ENCODE results near the gene DTNA. TPM values are rescaled to one million over a fixed set of nuclear protein-coding genes. Genes with fewer than 3 reads are reported as not detected.

Gene DTNA
- total RNA-seq, 3 donors from 2014 or later (not counting 1 experiment from before 2014, with no cell fraction given) = 0.33 TPM; not detected in 2

DNA sequence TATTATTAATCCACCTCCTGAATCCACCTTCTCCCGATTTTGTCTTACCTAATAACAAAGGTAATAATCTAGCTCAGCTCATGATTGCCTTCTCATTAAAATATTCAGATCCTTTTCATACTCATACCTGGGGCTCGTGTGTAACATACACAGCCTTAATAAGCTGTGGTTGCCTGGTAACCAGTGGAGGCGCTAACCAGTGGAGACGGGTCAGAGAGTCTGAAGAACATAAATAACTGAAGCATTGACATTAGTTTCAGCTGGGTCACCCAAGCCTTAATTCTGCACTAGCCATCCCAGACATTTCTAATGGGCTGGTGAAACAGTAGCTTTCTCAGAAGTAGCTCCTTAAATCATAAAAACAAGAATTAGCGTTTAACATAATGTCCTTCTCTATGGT lies 14.8 kb upstream of the DTNA start:
- H3K27me3 Mint-ChIP-seq (ENCODE audit: low read depth in 2 of 2) = peaks cover 3 to 13% of the 10 kb centered on the region in 2 donors
- intact Hi-C loops (cut with micrococcal nuclease) = no loop called here
- H3K36me3 ChIP-seq (ENCODE audit: control insufficient read depth, insufficient read depth, low read length) = no peaks in the 10 kb centered on the region
- TF ChIP-seq CTCF (IDR thresholded peaks at IDR 0.05) = no peak
- no peak overlapping the region for H3K4me3 ChIP-seq (ENCODE audit: low read length)
- peaks cover 36 to 53% of the 10 kb centered on the region in 2 donors for H3K4me1 Mint-ChIP-seq
- ATAC-seq = peak in 1 of 3 donors; percentile 36
- WGBS (ENCODE audit: insufficient coverage) = 63% methylated on average over 4 of the region's 5 CpGs
- no peaks in the 10 kb centered on the region for H3K9me3 Mint-ChIP-seq
- no peaks in the 10 kb centered on the region for H3K27me3 ChIP-seq (ENCODE audit: control insufficient read depth, insufficient read depth, low read length)
- no peak overlapping the region for H3K27ac ChIP-seq (ENCODE audit: low read length)
- H3K4me1 ChIP-seq (ENCODE audit: control insufficient read depth, insufficient read depth, low read length) = peaks cover 2% of the 10 kb centered on the region
- H3K36me3 Mint-ChIP-seq = no peaks in the 10 kb centered on the region
- no peak overlapping the region for H3K4me3 Mint-ChIP-seq
- DNase-seq = no peak
- H3K27ac Mint-ChIP-seq = peak overlapping the region; percentile 5 to 29
- H3K9me3 ChIP-seq (ENCODE audit: control insufficient read depth, insufficient read depth, low read length) = no peaks in the 10 kb centered on the region

DNA sequence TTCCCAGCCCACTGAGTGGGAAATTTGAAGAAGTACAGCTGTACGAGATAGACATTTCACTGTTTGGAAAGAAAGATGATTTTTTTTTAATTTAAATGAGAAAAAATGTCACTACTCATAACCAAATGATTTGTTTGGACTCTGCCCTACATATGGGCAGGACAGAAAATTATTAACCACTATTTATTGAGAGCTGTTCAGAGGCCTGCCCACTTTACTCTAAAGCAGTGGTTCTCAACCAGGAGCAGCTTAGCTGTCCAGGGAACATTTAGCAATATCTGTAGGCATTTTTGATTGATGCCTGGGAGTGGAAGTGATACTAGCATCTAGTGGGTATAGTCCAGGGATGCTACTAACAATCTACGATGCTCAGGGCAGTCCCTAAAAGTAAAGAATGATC lies 13.4 kb upstream of the DTNA start:
- no peak for TF ChIP-seq CTCF (IDR thresholded peaks at IDR 0.05)
- DNase-seq (no peak), ATAC-seq (no peak)
- H3K4me1 Mint-ChIP-seq = peaks cover 35 to 39% of the 10 kb centered on the region in 2 donors
- H3K9me3 ChIP-seq (ENCODE audit: control insufficient read depth, insufficient read depth, low read length) = no peaks in the 10 kb centered on the region
- peaks cover 3 to 12% of the 10 kb centered on the region in 2 donors for H3K27me3 Mint-ChIP-seq (ENCODE audit: low read depth in 2 of 2)
- no peak overlapping the region for H3K4me3 Mint-ChIP-seq
- no peaks in the 10 kb centered on the region for H3K36me3 ChIP-seq (ENCODE audit: control insufficient read depth, insufficient read depth, low read length)
- no peaks in the 10 kb centered on the region for H3K36me3 Mint-ChIP-seq
- intact Hi-C loops (cut with micrococcal nuclease) = no loop called here
- H3K27ac ChIP-seq (ENCODE audit: low read length) = no peak overlapping the region
- no peaks in the 10 kb centered on the region for H3K4me1 ChIP-seq (ENCODE audit: control insufficient read depth, insufficient read depth, low read length)
- WGBS (ENCODE audit: insufficient coverage) = 79% methylated on average over 1 of the region's 2 CpGs
- H3K27me3 ChIP-seq (ENCODE audit: control insufficient read depth, insufficient read depth, low read length) = no peaks in the 10 kb centered on the region
- H3K4me3 ChIP-seq (ENCODE audit: low read length) = no peak overlapping the region
- no peaks in the 10 kb centered on the region for H3K9me3 Mint-ChIP-seq
- H3K27ac Mint-ChIP-seq = no peak overlapping the region

- Histone ChIP-seq H3K36me3 (ENCODE audit: control insufficient read depth, insufficient read depth, low read length) (no peaks in the 10 kb centered on the region), H3K27ac (ENCODE audit: low read length) (no peak overlapping the region), H3K4me1 (ENCODE audit: control insufficient read depth, insufficient read depth, low read length) (no peaks in the 10 kb centered on the region), H3K27me3 (ENCODE audit: control insufficient read depth, insufficient read depth, low read length) (no peaks in the 10 kb centered on the region), H3K4me3 (ENCODE audit: low read length) (no peak overlapping the region), H3K9me3 (ENCODE audit: control insufficient read depth, insufficient read depth, low read length) (no peaks in the 10 kb centered on the region)
- no peaks in the 10 kb centered on the region for H3K9me3 Mint-ChIP-seq
- 94% methylated on average over 1 of the region's 1 CpG for WGBS (ENCODE audit: insufficient coverage)
- ATAC-seq (no peak), DNase-seq (no peak)
- TF ChIP-seq CTCF (IDR thresholded peaks at IDR 0.05) = no peak
- intact Hi-C loops (cut with micrococcal nuclease) = no loop called here
- H3K4me3 Mint-ChIP-seq = no peak overlapping the region
- no peak overlapping the region for H3K27ac Mint-ChIP-seq
- no peaks in the 10 kb centered on the region for H3K36me3 Mint-ChIP-seq
- peaks cover 31 to 34% of the 10 kb centered on the region in 2 donors for H3K4me1 Mint-ChIP-seq
- peaks cover 3 to 7% of the 10 kb centered on the region in 2 donors for H3K27me3 Mint-ChIP-seq (ENCODE audit: low read depth in 2 of 2)
Observed at GRCh38 chr18:34697233-34697632, 12.9 kb upstream of the DTNA start.

DNA sequence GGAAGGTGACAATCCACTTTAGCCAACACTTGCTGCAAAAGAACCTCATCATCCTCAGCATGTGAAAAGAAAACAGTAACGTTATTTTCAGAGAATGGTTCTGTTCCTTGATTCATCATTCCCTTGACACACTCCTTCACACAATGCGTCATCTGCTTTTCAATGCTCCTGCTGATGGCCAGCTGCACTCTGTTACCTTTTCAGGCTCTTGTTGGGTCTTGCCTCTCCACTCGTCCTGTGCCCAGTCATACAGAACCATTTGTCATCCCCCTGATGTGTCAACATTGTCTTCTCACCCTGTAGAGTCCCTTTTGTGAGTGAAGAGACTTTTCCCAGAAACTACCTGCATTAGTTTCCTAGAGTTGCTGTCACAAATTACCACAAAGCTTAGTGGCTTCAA lies 12.2 kb upstream of the DTNA start:
- WGBS (ENCODE audit: insufficient coverage) = 61% methylated on average over 3 of the region's 3 CpGs
- Mint-ChIP-seq H3K9me3 (no peaks in the 10 kb centered on the region), H3K27ac (no peak overlapping the region), H3K4me1 (peaks cover 31 to 34% of the 10 kb centered on the region in 2 donors), H3K27me3 (ENCODE audit: low read depth in 2 of 2) (peaks cover 3 to 4% of the 10 kb centered on the region in 2 donors), H3K36me3 (no peaks in the 10 kb centered on the region), H3K4me3 (no peak overlapping the region)
- Histone ChIP-seq H3K9me3 (ENCODE audit: control insufficient read depth, insufficient read depth, low read length) (no peaks in the 10 kb centered on the region), H3K27me3 (ENCODE audit: control insufficient read depth, insufficient read depth, low read length) (peaks cover 2% of the 10 kb centered on the region), H3K36me3 (ENCODE audit: control insufficient read depth, insufficient read depth, low read length) (no peaks in the 10 kb centered on the region), H3K27ac (ENCODE audit: low read length) (no peak overlapping the region), H3K4me1 (ENCODE audit: control insufficient read depth, insufficient read depth, low read length) (no peaks in the 10 kb centered on the region), H3K4me3 (ENCODE audit: low read length) (no peak overlapping the region)
- DNase-seq (no peak), ATAC-seq (no peak)
- TF ChIP-seq CTCF (IDR thresholded peaks at IDR 0.05) = no peak
- intact Hi-C loops (cut with micrococcal nuclease) = no loop called here

Data from natural killer cell (primary cell).